Hepatocyte (in vitro differentiated cells): Measurements from ENCODE around the gene NMB.

ENCODE experiments used
- EZH2 ChIP-seq: fragments of 200-600 bp; sonication (generic); IDR thresholded peaks from 2 replicates; pipeline ENCODE4 v1.6.1; 2016; ENCODE audit warnings: antibody characterized with exemption, mild to moderate bottlenecking, borderline replicate concordance
- EZH2phosphoT487 ChIP-seq: fragments of 200-600 bp; sonication (generic); IDR thresholded peaks from one replicate; pipeline ENCODE4 v1.6.1; 2018; ENCODE audit warnings: antibody characterized with exemption, mild to moderate bottlenecking, low read depth, moderate library complexity; ENCODE audit not compliant: unreplicated experiment, severe bottlenecking
- TF ChIP-seq, protein P1 (sequence below): fragments of 200-600 bp; sonication (generic); IDR thresholded peaks from 2 replicates; pipeline ENCODE4 v1.5.1; 2016; ENCODE audit warnings: antibody characterized with exemption, mild to moderate bottlenecking; ENCODE audit not compliant: poor library complexity

GRCh38 chr15:84606653-84607120 lies 51.3 kb downstream of the NMB start:
- TF ChIP-seq, protein P1, sequence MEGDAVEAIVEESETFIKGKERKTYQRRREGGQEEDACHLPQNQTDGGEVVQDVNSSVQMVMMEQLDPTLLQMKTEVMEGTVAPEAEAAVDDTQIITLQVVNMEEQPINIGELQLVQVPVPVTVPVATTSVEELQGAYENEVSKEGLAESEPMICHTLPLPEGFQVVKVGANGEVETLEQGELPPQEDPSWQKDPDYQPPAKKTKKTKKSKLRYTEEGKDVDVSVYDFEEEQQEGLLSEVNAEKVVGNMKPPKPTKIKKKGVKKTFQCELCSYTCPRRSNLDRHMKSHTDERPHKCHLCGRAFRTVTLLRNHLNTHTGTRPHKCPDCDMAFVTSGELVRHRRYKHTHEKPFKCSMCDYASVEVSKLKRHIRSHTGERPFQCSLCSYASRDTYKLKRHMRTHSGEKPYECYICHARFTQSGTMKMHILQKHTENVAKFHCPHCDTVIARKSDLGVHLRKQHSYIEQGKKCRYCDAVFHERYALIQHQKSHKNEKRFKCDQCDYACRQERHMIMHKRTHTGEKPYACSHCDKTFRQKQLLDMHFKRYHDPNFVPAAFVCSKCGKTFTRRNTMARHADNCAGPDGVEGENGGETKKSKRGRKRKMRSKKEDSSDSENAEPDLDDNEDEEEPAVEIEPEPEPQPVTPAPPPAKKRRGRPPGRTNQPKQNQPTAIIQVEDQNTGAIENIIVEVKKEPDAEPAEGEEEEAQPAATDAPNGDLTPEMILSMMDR = no peak
- TF ChIP-seq EZH2phosphoT487 (no peak), EZH2 (no peak)
